GM21360 (cell line): ENCODE measurements around the gene ACSS3.
A peak's percentile ranks its signal among the peaks of the same experiment; 100 is the strongest.
"Not testable (repeated sequence)": the region's sequence is repeated elsewhere in the genome, so short reads cannot be mapped to it uniquely, and the experiment has no call there.

ENCODE experiments used
- ATAC-seq: cut with Tn5 transposase; IDR thresholded peaks from one replicate; pipeline ENCODE4 v1.9.1; 2021; ENCODE audit warnings: mild to moderate bottlenecking, moderate library complexity; ENCODE audit not compliant: unreplicated experiment

The ACSS3 gene

DNA sequence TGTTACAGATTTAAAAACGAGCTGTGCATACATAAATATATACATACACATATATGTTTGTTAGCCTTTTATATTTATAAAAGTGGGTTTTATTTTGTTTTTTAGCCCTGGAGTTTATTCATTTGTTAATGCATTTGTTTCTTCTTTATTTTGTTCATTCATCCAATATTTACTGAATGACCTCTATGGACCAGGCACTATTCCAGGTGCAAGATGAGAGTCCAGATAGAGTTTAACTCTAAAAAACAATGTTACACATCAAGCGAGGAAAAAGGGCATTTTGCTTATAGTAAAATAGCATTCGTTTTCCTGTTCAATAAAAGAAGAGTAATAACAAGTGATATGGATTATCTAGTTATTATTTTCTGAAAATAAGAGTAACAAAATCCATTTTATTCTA lies 14.2 kb downstream of the ACSS3 start:
- no peak for ATAC-seq

DNA sequence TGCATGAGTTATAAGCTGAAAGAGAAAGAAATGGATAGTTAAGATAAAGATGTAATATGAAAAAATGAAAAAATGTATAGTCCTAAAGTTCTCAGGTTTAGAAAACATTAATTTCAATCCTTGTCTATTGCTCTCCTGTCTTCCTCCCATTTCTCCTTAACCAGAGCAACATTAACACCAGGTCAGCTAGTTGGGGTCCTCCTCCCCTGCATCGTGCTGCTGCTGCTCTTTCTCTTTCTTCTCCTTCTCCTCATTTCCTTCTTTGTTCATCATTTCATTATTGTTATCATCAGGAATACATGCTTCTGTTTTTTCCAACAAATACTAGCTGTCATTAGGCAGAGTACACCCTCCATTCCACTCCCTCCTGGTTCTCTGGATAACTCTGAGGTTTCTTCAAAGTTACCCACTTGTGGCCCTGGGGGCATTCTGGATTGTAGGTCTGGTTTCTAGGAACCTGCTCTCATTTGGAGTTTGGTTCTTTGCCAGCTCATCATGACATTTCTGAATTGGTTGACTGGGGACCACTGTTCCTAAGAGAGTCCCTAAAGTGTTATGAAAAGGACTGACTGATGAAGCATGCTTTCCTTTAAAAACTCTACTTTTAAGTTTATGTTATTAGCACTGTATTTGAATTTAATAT lies 17.0 kb downstream of the ACSS3 start:
- ATAC-seq = no peak

DNA sequence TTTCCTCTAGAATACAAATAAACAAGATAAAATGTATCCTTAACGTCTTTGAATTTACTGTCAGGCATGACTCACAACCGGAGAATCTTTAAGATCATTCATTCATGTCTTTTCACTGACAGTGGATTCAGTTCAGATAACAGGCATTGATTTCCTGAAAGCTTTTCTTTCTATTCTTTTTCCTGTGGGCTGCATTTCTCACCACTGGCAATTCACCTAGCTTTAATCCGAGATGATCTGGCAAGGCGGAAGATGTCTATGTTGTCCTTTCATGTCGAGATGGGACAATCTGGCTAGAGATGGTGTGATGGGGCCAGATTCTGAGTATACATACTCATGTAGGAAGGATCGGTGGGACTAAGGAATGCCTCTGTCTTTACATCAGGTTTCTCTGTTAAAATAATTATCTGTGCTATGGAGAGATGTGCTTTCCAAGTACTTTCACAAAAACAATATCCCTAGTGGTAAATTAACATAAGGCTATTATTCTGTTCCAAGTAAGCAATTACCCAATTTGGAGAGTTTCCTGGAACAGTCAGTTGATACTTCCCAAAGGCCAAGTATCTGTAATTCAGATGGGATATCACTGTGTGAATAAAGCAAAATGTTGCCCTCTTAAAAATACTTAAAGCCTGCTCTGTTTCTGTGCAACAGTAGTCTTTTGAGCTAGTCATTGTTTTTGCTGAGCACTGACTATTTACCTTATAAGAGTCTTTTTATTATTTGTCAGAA lies 17.8 kb downstream of the ACSS3 start:
- ATAC-seq = no peak

DNA sequence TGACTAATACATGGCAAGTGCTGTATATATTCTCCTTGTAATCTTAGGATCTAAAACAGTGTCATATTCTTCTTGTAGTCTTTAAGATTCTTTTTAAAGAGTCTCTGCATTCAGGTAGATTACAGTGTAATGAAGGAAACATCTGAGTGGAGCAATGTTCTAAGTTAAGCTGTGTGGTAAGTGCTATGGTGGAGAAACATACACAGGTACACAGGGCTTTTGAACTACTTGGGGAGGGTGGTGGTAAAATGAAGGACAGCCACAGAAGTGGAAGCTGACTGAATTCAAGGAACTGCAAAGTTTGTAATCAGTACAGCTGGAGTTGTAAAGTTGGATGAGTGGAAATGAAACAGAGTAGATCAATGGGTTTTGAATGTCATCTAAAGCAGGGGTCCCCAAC lies 27.8 kb downstream of the ACSS3 start:
- no peak for ATAC-seq

- no peak for ATAC-seq
These were observed 36.3 kb downstream of the ACSS3 start for GRCh38 chr12:81114226-81114625.

GRCh38 chr12:81119069-81119468 lies 41.2 kb downstream of the ACSS3 start:
- not testable (repeated sequence) for ATAC-seq

DNA sequence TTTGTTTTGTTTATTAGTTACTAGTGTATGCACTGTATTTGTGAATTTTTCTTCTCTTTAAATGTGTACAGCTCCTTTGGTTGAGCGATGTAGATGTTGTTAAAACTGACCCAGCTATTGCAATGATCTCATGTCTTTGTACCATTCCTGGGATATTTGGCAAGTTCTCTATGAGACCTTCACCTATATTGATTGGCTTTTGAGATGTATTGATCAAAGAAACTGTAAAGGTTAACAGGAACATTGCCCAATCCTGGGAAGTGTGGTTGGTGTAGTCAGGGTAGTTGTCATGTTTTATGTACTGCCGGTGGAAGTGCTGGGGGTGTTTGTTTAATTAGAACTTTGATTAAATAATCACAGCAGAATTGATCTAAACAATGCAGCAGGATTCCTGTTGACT lies 43.1 kb downstream of the ACSS3 start:
- no peak for ATAC-seq

DNA sequence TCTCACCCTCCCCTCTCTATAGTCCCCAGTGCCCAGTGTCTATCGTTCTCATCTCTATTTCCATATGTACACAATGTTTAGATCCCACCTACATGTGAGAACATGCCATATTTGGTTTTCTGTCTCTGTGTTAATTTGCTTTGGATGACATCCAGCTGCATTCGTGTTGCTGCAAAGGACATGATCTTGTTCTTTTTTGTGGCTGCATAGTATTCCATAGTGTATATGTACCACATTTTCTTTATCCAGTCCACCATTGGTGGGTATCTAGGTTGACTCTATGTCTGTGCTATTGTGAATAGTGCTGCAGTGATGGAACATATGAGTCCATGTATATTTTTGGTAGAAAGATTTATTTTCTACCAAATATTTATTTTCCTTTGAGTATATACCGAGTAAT lies 45.7 kb downstream of the ACSS3 start:
- ATAC-seq = no peak

DNA sequence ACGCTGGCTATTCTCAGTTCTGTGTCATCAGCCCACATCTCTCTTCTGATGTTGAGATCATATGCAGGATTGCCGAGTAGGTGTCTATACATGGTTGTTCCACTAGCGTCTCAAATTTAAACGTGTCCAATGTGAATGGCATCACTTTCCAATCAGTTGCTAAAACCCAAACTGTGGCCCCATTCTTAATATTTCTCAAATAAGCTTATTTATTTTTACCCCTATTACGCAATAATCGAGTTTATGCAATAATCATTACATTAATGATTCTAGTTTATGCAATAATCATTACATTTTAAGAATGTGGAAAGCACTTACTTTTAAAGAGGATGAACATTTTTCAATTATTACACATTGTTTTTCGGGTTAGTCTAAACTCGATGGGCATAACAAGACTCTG lies 47.8 kb downstream of the ACSS3 start:
- ATAC-seq = no peak

DNA sequence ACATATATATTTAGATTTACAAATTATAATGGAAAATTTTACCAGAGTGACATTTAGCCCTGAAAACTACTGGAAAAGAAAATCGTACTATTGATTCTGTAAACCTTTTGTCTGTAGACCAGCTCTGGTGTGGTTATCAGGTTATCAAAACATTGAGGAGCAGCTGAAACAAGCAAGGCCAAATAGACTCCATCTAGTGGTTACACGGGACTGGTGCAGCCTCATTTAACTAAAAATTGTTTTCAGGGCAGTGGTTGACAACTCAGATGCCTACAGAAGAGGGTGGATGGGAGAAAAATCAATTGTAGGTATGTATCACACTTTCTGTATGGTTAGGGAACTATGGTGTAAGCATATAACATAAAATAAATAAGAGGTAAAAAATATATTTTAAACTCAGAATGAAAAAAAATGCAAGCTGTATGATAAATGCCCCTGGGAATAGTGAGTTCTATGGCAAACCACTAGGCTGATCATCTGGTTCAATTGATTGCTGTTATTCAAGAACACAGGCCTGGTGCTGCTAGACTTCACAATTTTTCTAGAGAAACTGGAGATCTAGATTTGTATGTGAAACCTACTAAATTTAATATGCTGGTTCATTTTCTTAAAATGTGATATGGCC lies 51.2 kb downstream of the ACSS3 start:
- ATAC-seq = peak; percentile 100

- ATAC-seq = no peak
These were observed 58.6 kb downstream of the ACSS3 start for GRCh38 chr12:81136519-81136918.

DNA sequence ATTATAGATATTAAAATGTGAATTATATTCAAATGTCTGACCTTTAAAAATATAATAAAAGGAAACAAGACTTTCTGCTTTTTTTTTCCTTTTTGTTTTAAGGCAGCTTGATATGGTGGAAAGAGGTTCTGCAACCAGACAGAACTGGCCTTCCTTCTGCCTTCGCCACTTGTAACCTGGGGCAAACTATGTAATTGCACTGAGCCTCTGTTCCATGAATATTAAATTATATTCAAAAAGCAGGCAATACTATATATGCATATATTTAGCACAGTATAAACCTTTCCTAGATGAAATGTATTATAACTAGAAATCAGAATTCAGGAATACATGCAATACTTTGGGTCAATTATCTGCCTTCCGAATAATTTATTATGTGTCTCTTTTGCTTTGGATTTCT lies 59.9 kb downstream of the ACSS3 start:
- ATAC-seq = no peak

- no peak for ATAC-seq
These were observed 63.3 kb downstream of the ACSS3 start for GRCh38 chr12:81141217-81141616.

- no peak for ATAC-seq
These were observed 65.2 kb downstream of the ACSS3 start for GRCh38 chr12:81143057-81143456.

- no peak for ATAC-seq
These were observed 68.6 kb downstream of the ACSS3 start for GRCh38 chr12:81146228-81147225.

- ATAC-seq = no peak
These were observed 69.5 kb downstream of the ACSS3 start for GRCh38 chr12:81147292-81147919.

- ATAC-seq = no peak
These were observed 72.5 kb downstream of the ACSS3 start for GRCh38 chr12:81150382-81150781.

DNA sequence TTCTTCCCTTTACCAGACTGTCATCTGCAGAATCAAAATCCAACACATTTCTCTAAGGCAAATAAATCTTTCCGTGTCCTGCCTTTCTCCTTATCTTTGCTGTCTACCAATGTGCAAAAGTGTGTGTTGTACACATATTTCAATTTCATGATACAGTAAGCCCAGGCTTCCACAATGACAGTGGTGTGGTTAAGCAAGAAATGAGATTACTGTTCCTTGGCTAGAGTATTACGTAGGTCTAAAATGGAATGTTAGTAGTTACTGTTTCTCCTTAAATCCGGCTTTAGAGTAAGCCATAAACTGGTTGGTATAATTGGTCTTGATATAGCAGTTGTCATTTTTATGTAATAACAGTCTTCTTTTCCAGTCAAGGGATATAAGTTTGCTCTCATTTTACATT lies 82.0 kb downstream of the ACSS3 start:
- no peak for ATAC-seq

DNA sequence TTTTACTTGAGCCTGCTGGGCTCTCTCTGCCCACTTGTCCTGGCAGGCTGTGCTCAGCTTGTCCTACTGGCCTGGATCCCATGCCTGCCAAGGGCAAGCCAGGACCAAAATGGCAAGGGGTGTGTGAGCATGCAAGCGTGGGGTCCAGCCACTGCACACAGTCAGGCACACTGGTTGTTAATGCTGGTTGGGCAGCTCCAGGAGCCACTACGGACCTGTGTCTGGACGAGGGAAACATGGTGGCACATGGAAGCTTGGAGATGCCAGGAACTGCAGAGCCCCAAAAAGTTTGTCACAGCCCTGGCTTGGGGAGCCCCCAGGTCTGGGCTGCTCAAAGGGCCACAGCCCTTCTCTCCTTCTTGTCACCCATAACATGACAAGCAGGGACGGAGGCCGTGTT lies 83.8 kb downstream of the ACSS3 start:
- no peak for ATAC-seq

DNA sequence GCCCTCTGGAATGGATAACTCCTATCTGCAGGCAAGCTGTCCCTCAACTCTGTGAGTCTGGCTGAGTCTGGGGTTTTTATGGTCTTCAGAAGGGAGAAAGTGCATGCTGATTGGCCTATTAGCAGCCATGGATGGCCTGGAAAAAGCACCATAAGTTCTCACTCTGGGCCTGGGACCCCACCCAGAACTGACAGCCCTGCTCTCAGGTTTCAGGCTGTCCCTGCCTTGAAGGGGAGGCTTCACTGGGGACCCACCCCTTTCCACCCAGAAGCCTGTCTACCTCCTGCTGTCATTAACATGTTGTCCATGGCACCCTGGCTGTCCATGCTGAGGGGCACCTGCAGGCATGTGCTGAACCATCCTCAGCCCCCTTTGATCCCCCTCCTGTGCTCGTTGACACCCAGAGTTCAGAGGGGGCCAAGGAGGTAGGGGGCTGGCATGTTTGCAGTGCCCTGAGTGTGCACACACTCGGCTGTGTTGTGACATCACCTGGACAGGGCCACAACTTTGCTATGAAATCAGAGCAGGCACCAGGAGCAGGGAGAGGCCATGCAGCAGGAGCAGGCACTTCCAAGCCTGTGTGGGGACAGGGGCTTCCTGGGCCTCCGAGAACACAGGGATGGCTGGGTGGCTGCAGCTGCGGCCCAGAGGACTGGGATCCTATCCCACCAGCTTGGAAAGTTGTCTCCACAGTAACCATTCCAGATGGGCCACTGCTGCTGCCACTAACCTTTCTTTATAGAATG lies 84.7 kb downstream of the ACSS3 start:
- ATAC-seq = no peak
